ENCODE results near the gene CD300E.
"Not testable (repeated sequence)": the region's sequence is repeated elsewhere in the genome, so short reads cannot be mapped to it uniquely, and the experiment has no call there.

CD300E gene

GRCh38 chr17:74633326-74633725, 9.8 kb upstream of the CD300E start:
- no peak for DNase-seq

DNA sequence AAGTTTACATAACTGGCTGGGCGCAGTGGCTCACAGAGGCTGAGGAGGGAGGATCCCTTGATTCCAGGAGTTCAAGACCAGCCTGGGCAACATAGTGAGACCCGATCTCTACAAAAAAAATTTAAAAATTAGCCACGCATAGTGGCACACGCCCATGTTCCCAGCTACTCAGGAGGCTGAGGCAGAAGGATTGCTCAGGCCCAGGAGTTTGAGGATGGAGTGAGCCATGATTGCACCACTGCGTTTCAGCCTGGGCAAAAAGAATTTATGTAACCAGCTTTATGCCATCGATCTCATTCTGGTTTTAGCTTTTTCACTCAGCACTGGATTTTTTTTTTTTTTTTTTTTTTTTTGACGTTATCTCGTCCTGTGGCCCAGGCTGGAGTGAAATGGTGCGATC, 9.1 kb upstream of the CD300E start:
- DNase-seq = no peak

DNA sequence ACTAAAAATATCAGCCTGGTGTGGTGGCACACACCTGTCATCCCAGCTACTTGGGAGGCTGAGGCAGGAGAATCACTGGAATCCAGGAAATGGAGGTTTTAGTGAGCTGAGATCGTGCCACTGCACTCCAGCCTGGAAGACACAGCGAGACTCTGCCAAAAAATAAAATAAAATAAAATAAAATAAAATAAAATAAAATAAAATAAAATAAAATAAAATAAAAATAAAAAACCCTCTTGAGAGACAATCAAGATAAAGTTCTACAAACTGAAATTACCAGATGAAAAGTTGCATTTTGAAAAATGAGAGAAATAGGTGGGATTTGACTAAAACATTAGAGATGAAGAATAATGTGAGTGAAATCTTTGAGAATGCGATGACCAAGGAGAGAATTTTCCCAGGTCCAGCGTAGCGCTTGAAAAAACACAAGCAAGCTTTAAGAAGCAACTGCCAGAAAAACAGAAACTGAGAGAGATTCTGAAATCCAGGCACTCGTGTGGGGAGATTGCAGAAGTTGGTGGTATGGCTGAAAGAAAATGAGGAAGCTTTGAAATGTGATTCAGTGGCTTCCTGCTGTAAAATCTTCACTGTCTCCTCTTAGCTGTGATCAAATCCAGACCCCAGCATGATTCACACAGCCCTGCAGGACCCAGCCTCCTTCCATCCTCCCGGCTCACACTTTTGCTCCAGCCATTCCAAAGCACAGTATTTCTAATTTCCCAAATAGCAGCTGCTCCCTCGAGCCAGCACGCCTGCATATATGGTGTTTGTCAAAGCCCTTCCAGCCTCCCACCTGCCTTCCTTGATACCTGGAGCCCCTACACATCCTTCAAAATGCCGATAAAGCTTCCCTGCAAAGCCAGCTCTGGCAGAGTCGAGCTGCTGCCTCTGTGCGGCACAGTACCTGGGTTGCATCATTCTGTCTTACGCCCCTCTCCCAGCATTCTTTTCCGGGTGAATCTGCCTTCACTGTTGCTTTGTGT, 8.2 kb upstream of the CD300E start:
- no peak for DNase-seq

GRCh38 chr17:74630251-74630650, 6.7 kb upstream of the CD300E start:
- DNase-seq = not testable (repeated sequence)

DNA sequence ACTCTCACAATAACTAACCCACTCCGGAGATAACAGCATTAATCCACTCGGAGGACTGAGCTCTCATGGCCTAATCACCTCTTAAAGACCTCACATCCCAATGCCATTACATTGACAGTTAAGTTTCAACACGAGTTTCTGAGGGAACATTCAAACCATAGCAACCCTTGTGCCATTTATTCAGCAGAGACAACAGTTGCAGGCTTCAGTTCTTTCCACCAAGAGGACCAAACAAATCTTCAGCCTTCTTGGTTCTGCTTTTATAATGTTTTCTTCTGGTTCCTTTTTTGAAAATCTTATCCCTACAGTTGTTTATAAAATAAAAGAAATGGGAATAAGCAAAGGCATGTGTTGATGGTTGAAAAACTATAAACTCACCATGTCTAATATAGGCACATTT, 2.1 kb upstream of the CD300E start:
- no peak for DNase-seq

- no peak for DNase-seq
Measured at GRCh38 chr17:74624131-74624530, 593 bp upstream of the CD300E start.

GRCh38 chr17:74619077-74619673, 4.4 kb downstream of the CD300E start:
- no peak for DNase-seq

DNA sequence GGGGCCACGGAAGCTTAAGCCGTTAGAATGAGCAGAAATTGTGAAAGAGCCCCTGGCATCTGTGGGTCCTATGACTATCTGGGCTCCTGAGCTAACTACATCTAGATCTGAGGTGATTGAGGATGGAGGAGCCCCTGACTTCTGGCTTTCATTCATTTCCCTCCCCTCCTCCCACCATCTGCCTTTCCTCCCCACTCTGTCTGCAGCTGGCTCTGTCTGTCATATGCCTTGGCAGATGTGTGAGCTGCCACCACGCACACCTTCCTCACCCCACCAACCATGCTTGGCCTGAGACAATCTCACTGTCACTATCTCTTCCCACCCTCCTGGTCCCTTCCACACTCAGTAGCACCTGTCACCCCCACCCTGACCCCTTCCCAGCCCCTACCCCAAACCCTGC, 5.1 kb downstream of the CD300E start:
- no peak for DNase-seq

DNA sequence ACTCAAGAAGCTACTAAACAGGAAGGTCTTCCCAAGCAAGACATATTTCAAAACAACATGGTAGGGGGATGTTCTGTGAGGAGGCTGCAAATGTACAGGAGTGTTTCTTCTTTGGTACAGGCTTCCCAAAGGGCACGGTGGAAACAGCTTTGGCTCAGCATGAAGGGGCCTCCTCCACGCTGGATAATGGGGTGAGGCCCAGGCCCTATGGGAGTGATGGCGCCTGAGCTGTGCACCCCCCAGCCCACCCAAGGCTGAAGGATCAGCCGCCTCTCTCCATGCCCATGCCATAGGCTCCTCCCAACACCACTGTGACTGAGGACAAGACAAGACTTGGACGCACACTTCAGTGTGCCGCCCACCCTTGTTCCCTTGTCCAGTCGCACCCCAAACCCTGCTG, 6.8 kb downstream of the CD300E start:
- no peak for DNase-seq

- no peak for DNase-seq
Measured at GRCh38 chr17:74612046-74612445, 11.5 kb downstream of the CD300E start.

DNA sequence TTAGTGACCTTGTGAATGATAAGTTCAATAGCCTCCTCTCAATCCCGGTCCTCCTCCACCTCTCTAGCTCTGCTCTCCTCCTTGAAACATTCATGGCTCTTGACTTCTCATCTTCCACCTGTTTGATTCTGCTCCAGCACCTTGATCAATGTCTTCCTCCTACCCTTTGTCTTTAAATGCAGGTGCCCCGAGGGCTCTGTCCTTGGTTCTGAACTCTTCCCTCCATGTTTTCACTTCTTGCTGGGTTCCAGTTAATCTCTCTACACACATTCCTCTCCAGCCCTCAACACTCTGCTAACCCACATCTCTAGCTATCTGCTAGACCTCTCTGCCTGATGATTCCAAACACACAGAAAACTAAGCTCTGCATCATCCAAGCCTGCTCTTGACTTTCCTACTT, 13.4 kb downstream of the CD300E start:
- DNase-seq = no peak

DNA sequence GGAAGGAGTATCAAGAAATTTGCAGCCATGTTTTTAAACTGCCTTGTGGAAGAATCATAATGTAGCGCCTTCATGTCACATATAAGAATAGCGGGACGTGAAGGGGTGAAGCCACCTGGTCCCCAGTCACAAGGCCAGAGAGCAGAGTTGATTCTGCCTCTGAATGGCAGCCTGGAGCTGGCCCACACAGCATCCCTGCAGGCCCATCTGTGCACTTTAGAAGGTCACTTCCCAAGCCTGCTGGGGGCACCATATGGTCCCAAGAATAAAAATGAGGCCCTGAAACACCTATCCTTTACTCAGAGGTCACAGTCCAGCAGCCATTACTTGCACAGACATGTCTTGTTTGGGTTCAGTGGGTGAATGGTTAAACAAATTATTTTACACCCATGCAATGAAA, 15.0 kb downstream of the CD300E start:
- DNase-seq = no peak

- no peak for DNase-seq
Measured at GRCh38 chr17:74607221-74607620, 16.3 kb downstream of the CD300E start.

GRCh38 chr17:74606050-74606449, 17.5 kb downstream of the CD300E start:
- no peak for DNase-seq

DNA sequence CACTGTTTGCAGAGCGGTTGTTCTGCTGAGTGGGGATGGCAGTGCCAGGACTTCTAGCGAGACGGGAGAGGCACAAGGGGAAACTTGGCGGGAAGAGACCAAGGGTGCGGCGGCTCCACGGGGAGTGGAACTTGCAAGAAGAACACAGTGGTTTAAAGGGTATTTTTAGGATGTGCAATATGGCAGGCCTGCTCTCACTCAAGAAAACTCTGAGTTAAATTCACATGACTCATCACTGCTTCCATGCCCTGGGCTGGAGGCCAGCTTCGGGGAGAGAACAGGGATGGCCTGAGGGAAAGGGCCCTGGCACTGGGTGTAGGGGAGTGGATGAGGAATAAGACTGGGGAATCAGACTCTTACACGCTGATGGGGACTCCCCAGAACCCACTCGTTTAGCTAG, 18.2 kb downstream of the CD300E start:
- DNase-seq = no peak

DNA sequence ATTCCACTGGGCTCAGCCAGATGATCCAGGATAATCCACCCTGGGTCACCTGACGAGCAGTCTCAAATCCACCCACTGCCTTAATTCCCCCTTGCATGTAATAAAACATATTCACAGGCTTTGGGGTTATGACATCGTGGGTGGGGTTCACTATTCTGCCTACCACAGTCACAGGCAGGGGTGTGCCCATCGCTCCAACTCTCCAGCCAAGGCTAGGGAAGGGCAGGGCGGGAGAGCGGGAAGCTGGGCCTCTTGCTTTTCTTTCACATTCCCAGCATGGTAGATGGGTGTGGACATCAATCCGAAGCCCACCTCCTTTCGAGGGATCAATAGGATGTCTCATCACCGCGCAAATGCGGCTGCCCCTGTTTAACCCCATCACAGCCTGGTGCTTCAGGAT, 18.8 kb downstream of the CD300E start:
- no peak for DNase-seq

GRCh38 chr17:74604200-74604599, 19.3 kb downstream of the CD300E start:
- DNase-seq = no peak

DNA sequence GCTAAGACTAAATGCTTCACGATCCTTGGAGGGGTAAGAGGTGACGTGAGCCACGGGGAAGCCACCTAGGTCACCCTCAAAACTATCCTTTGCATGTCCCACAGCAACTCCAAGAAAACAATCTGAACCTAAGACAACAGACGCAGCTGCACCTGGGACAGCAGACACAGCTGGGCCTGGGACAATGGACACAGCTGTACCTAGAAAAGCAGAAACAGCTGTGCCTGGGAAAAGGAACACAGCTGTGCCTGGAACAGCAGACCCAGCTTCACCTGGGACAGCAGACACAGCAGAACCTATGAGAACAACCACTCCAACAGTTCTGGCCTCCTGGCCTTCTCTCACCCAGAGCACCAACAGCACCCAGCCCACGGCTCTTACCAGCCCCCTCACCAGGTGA, 19.8 kb downstream of the CD300E start:
- DNase-seq = no peak

DNA sequence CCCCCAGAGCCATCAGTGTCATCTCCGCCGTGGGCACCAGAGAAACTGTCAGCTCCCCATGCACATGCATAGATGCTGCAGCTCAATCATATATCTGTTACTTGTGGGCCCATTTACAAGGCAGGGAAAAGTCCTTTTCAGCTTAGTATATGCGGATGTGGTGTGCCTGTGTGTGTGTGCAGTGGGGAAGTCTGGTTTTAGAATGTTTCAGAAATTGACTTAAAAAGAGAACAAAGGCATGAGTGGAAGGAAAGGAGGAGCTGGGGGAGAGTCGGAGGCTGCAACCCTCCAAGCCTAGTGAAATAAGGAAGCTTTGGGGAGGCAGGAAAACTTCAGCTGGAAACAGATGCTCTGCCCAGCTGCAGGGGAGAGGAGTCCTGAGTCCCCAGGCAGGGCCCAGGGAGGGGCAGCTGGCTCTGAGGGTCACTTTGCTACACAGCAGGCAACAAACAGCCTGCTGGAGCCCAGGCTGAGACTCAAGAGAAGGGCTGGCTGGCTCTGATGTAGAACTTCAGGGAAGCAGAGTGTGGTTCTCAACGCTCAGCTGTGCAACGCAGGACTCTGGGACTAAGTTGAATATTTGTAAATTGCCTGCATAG, 20.4 kb downstream of the CD300E start:
- no peak for DNase-seq

GRCh38 chr17:74601944-74602572, 21.5 kb downstream of the CD300E start:
- peak; percentile 42 for DNase-seq

- DNase-seq = no peak
Measured at GRCh38 chr17:74599448-74599939, 24.0 kb downstream of the CD300E start.

DNA sequence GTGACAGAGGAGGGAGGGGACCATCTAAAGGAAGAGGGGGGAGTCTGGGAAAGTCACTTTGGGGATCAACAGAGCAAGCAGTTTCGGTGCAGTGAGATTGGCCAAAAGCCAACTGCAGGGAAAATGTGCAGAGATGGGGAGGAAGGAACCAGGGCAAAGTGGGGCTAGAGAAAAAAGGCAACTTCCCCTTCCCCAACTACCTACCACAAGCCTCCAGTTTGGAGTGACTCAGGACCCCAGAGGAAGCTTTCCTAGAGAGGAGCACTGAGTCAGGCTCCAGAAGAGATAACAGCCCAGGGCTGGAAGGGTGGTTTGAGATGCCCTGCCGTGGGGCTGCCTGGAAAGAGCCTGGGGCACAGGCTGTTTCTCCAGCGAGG, 24.5 kb downstream of the CD300E start:
- no peak for DNase-seq

GRCh38 chr17:74598346-74599022, 25.1 kb downstream of the CD300E start:
- DNase-seq = no peak
